ENCODE measurements around the gene CFAP73.
A peak's percentile ranks its signal among the peaks of the same experiment; 100 is the strongest.
"Not testable (repeated sequence)": the region's sequence is repeated elsewhere in the genome, so short reads cannot be mapped to it uniquely, and the experiment has no call there.

Gene CFAP73

GRCh38 chr12:113149361-113150150 is at the start of gene CFAP73:
Gene CFAP73 (plus strand): TSS chr12:113149724. CDS start chr12:113149858, 134 bp downstream.
- peak; percentile 58 for DNase-seq

DNA sequence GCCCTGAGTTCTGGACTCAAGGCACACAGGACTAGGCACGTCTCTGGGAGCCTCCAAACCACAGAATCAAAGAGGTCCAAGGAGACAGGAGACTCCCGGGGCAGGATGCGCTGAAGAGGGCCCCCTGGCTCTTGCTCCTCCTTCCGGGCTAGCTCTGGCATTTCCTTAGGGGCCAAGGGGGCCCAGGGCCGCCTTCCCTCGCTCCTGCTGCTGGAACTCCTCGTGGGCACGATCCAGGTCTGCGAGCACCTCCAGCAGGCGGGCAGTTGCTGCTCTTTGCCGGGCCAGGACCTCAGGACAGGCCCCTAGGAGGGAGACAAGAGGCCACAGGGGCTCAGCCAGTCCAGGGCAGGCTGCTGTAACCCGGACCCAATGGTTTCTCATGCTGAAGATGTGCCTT is 49.8 kb upstream of the CFAP73 start:
- DNase-seq = no peak

DNA sequence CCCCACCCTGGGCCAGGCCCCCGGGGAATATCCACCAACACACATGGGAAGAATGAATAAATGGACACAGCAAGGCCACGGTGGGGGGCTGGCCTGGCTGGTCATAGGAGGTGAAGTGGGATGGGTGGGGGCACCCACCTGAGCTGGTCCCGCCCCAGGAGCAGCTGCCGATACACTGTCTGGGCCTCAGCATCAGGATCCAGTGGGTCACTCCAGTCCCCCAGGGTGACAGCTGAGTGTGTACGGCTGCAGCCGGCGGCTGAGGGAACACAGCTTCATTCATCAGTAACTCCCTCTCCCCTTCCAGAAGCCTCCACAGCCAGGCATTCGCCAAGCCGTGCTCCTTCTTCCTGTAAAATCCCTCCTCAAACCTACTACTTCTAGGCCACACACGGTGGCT is 47.8 kb upstream of the CFAP73 start:
- no peak for DNase-seq

- no peak for DNase-seq
These were observed 46.7 kb upstream of the CFAP73 start for GRCh38 chr12:113102811-113103210.

- no peak for DNase-seq
These were observed 45.6 kb upstream of the CFAP73 start for GRCh38 chr12:113103756-113104450.

- no peak for DNase-seq
These were observed 44.5 kb upstream of the CFAP73 start for GRCh38 chr12:113104953-113105510.

DNA sequence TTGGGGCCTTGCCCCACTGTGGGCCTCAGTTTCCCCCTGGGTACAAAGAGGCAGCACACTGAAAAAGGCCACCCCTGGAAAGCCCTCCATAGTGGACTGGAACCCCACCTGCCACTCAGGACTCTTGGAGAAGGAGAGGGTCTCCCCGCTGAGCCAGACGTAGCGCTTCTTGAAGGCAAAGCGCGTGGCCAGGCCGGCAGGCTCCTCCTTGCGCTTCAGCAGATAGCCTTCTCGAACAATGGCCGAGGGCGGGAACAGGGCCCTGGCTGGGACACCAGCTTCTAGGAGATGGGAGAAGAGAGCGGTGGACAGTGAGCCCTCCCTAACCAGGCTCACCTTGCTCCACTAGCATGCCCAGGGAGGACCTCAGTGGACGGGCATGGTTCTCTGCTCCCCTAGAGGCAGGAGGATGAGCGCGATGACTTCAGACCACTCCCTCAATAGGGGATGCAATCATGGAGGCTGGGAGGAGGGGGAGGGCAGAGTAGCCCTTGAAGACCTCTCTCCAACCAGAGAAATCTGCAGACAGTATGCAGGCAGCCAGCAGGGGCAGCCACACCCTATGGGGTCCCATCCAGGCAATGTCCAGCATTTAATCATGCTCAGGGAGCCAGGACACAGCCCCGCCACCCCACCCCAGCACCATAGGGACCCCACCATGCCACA is 43.8 kb upstream of the CFAP73 start:
- no peak for DNase-seq

- DNase-seq = no peak
These were observed 43.2 kb upstream of the CFAP73 start for GRCh38 chr12:113106361-113106760.

DNA sequence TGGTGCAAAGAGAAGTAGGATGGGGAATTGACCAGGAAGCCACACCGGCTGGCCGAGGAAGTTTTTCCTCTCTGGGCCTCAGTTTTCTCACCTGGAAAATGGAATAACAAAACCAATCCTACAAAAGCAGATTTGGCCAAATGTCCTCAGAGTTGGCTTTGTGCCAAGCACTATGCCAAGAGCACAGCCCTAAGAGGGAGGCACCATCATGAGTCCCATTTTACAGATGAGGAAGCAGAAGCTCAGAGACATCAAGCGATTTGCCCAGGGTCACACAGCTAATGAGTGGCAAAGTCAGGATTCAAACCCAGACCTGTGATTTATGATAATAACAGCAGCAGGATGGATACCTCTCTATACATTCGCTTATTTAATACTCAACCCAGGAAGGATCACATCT is 41.2 kb upstream of the CFAP73 start:
- DNase-seq = no peak

GRCh38 chr12:113109360-113109759 is 40.2 kb upstream of the CFAP73 start:
- DNase-seq = no peak

DNA sequence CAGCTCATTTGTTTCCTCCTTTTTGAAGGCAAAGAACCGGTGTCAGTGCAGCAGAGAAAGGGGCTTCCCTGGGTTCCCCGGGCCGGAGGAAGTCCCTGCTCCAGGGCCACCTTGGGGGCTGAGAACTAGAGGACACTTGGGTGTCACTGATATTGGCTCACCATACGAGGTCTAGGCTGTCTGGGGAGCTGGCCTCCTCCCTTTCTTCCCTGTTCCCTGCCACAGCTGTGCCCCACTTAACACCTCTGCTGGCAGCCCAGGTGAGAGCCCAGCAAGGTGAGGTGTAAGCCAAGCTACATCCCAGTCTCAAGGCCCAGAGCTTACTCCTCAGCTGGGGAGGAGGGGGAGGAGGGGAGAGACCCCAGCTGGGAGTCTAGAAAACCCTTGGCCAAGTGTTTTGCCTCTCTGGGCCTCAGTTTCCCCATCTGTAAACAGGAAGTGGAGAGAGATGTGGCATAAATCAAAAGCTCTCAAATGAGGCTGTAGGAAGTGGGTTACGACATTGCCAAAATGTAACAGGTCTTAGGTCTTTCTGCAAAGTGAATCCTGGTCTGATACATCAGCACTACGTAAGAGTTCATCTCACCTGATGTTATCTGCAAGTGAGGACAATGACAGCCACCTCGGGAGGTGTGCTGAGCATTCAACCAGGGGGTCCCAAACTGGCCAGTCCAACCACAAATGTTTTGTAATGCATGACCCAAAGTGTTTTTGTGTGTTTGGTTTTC is 39.5 kb upstream of the CFAP73 start:
- DNase-seq = no peak

- no peak for DNase-seq
These were observed 38.3 kb upstream of the CFAP73 start for GRCh38 chr12:113111247-113111646.

DNA sequence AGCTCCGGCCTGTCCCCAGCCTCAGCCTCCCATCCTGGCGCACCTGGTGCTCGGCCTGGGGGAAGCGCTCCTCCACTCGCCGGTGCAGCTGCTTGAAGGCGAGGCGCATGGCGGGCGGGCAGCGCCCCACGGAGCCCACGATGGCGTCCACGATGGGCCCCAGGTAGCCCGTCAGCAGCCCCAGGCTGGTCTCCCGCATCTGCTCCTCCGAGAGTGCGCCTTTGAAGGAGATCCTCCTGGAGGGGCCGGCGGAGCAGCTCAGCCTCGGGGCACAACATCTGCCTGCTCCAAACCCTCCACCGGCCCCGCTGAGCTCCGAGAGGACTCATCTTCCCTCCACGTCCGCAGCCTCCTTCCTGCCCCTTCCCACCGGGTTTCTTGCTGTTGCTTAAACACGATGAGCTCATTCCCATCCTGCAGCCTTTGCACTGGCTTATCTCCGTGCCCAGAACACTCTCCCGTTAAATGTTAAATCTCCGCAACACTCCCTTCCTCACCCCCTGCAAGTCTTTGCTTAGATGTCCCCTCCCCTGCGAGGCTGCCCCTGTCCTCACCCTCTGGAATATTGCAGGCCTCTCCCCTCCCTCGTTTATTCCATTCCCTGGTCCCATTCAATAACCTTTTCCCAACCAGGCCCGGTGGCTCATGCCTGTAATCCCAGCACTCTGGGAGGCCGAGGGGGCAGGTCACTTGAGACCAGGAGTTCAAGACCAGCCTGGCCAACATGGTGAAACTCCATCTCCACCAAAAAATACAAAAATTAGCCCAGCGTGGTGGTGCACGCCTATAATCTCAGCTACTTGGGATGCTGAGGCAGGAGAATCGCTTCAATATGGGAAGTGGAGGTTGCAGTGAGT is 37.3 kb upstream of the CFAP73 start:
- DNase-seq = no peak

DNA sequence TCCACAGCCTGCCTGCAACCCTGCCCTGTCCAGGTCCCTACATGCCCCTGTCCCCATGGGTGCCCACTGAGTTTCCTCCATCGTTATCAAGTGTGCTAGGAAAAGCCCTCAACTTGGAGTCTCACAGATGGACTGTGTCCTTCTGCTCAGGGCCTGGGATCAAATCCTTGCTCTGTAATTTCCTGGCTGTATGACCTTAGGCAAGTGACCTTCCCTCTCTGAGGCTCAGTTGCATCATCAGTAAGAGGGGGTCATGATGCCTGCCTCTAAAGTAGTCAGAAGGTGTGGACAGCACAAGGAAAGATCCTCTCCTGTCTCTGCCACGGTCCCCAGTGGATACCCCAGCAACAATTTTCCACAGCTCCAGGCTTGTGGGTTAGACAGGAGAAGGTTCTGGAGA is 36.1 kb upstream of the CFAP73 start:
- DNase-seq = no peak

- DNase-seq = no peak
These were observed 34.9 kb upstream of the CFAP73 start for GRCh38 chr12:113114447-113115178.

DNA sequence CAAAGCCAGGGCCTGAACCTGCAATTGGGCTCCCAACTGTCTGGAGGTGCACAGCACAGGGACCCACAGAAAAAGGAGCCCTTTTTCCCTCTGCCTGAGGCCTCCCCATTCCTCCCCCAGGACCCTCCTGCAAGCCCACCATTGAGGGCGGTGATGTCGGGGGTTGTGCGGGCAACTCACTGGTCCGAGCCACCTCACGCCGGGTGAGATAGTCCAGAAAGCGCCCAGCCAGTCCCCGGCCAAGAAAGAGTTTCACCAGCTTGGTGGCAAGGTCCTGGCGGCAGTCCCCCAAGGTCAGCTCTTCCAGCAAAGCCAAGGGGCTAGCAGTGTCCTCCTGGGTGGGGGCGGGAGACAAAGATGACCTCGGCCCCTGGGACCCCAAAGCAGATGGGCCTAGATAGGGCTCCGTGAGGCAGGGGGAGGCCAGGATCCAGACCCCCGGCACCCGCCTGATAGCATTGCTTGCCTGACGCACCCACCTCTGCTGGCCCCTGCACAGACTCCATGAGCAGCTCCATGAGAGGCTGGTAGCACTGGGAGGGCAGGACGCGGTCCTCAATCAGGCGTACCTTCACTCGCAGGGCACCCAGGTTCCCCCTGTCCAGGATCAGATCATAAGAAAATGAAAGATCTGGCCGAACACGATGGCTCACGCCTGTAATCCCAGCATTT is 33.9 kb upstream of the CFAP73 start:
- DNase-seq = no peak

DNA sequence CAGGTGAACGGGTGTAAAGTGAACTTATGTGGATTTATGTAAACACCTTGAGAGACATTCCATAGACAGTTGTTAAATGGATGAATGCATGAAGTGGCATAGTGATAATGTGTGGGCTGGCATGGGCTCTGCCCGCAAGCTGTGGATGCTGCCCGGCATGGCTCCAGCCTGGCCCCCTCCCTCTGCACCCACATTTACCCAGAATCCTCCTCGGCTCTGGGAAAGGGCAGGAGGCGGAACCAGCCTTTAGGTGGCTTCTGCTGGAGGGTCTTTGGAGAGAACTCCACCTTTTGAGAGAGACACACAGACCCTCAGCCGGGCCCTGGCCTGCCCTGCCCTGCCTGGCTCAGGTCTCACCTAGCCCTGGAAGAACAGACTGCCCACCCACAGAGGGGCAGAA is 32.6 kb upstream of the CFAP73 start:
- peak; percentile 5 for DNase-seq

GRCh38 chr12:113117684-113118083 is 31.8 kb upstream of the CFAP73 start:
- DNase-seq = not testable (repeated sequence)

DNA sequence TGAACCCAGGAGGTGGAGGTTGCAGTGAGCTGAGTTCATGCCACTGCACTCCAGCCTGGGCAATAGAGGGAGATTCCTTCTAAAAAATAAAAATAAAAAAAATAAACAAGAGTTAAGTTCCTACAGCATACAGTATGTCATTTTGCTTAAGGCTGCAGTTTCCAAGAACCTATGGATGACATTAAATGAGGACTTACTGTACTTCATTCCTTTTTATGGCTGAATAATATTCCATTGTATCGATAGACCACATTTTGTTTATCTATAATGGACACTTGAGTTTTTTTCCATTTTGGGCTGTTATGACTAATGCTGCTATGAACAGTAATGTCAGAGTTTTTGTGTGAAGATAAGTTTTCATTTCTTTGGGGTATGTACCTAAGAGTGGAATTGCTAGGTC is 31.4 kb upstream of the CFAP73 start:
- DNase-seq = no peak

DNA sequence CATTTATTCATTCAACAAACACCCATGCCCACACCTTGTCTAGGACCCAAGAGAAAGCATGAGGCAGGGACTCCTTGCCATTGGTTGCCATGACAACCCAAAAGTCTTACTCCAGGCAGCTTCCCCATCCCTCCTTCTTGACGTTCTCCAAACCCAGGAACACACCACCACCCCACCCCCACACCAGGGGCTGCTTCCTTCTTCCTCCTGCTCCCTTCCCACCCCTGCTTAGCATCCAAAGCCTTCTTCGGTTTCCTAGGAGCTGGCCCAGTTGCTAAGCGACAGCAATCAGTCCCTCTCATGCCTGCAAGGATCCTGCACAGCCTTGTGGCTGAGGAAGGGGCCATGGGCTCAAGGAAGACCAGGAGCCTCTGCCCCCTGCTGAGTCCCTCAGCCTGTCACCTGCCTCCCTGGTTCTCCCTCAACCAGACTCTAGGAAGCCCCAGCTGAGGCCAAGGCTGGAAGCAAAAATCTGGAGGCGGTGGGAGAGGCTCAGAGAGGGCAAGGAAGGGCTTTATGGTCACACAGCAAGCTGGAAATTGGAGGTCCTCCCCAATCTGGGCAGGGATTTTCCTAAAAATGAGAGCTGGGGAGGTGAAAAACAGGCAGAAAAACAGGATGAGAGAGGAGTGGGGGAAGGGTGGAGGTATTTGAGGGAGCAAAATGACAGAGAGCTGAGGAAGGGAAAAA is 29.4 kb upstream of the CFAP73 start:
- no peak for DNase-seq

Measured in NCI-H1436 (cell line).